ENCODE data around the gene SLIT3.

SLIT3 gene

DNA sequence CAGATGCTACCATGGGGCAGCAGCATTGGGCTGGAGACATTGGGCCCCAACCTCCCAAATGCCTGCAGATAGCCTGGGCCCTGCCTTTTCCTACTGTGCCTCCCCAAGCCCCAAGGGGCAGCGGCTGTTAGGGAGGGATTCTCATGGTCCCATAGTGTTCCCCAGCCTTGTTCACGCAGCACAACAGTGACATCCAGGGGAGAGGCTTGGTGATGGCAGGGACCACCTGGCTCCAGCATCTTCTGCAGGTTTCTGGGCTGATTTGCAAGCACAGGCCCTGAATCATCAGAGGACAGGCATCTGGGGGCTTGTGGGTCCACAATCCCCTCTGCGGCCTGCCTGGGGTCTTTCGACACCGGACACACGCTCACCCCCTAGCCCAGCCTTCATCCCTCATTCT lies 354.6 kb downstream of the SLIT3 start:
- DNase-seq, result no peak

DNA sequence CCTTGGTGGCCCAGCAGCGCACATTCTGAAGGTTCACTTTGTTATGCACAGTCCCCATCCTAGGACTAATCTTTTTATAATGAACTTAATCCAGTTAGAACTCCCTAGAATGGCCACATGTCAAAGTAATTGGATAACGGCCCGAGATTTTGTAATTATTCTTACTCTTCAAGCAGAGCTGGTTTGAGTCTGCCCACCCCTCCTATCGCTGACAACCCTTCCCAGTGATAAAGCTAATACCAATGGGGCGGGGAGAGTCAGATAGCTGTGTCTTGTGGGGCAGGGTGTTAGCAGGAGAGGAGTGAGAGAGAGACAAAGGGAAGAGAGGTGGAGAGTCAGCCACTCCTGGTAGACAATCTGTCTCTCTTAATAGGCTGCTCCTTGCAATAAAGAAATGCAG lies 356.9 kb downstream of the SLIT3 start:
- DNase-seq, result no peak

DNA sequence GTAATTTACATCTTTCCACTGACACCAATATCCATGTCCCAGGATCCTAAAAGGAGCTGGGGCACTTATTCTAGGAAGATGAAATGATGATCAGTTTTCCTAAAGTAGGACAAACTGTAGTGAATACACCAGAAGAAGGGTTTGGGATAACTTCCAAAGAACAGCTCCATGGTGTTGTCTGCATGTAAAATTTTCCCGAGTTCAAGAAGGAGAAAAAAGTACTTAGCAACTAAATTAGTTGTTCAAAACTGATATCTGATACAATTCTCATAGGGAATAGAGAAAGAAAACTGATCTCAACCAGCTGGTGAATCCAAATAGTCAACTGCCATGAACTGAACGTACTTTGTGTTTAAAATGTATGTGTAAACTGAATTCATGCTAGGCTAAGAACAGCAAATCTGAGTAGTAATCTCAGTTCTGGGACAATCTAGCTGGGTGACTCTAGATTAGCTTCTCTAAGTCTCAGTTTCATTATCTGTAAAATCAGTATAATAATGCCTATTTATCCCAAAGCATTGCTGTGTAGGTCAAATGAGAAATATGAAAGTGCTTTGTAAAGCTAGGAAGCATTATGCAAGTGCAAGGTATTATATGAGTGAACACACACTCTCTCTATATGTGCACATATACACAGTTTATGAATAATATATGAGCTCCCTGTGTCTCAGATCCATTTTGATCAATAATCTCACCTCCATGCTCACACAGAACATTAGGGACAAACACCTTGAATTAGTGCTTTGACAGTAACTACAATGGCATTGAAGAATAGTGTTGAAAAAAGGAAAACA lies 357.7 kb downstream of the SLIT3 start:
- no peak for DNase-seq

DNA sequence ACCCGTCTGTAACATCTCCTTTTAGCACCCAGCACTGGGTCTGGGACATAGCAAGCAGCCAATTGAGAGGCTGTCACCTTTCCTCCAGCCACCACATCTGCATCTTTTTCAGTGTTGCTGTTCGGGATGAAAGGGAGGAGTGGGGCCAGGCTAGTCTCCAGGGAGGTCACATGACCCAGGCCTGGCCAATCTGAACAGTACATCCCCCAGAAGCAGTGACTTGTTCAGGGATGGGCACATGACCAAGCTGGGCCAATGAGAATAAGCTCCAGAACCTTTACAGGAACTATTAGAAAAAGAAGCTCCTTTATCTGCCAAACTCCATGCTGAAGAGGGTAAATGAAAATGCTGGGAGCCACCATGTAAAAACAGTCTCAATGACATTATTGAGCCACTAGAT lies 359.0 kb downstream of the SLIT3 start:
- DNase-seq, result no peak

DNA sequence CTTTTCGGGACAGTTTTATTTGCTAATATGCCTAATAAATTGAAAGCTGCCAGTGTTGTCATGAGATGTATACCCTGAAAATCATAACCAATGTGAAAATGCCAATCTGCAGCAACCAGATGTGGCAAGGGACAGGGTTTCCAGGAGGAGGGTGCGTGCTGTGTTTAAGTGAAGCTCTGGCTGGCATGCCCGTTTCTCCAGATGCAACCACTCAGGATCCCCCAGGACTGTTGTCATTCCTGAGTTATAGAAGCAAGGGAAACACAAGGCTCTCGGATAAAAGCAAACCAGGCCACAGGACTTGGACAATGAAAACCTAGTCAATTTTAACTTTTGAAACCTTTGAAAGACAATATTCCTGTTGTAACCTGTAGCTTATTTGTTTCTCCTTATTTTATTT lies 360.2 kb downstream of the SLIT3 start:
- DNase-seq, result no peak

DNA sequence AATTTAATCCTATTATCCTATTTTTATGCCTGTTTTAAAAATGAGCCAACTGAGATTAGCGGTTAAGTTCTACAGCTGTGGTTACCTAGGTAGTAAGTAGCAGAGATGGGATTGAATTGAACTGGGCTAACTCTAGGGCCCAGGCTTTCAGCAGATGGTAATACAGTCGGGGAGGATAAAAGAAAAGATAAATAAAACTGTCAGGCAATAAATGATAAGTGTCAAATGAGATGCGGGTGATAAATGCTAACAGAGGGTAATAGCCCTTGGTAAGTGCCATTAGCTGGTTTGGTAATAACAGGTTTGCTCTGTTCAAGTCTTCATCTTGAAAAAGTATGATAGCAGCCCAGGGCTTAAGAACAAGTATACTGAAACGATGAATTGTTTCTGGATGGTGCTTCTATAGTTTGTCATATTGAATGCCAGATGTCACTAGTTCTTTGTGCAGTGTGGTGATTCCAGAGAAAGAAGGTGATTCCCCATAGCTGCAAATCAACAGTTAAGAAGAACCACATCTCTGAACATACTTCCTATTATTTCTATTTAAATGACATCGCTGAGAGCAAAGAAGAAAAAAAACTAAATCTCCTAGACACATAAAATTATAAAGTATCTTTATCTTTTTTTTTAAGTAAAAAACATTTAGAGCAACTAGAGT lies 360.9 kb downstream of the SLIT3 start:
- DNase-seq, result no peak

DNA sequence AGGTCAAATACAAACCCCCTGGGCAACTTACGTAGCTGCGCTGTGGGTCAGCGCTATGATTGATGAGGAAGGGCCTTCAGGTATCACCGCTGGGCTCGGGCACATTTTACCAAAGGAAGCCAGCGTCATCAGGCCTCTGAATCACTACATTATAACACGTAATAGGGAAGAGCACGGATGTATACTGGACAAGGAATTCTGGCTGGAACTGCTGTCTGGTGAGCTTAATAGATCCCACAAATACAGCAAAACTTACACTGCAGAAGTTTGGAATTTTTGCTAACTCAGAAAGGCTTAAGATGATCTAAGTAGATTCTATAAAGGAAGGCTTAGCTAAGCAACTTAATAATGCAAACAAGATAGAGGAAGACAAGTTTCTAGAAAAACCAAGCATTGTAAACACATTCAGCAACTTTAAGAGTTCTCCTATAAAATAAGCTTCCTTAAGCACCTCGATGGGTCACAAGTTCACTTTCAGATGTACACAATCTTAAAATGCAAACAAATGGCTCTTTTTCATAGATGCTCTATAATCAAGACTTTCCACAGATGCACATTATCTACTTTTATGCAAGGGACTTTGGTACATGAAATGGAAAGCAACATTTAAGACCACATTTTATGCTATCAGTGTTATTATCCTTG lies 361.7 kb downstream of the SLIT3 start:
- no peak for DNase-seq

DNA sequence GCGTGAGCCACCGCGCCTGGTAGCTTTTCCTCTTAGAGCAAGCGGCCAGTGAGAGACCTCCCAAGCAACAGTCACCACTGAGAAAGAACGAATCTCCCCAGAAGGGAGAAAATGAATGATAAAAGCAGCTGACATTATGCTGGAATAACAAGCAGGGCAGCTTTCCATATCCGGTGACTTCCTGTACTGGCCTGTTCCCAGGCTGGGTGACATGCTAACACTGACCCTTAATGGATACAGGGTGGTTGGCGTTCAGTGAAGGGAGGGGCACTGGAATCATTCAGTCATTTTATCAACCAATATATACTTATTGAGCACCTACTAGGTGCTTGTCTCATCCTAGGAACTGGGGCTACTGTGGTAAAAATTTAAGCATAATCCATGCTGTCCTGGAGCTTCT lies 364.4 kb downstream of the SLIT3 start:
- DNase-seq, result no peak

DNA sequence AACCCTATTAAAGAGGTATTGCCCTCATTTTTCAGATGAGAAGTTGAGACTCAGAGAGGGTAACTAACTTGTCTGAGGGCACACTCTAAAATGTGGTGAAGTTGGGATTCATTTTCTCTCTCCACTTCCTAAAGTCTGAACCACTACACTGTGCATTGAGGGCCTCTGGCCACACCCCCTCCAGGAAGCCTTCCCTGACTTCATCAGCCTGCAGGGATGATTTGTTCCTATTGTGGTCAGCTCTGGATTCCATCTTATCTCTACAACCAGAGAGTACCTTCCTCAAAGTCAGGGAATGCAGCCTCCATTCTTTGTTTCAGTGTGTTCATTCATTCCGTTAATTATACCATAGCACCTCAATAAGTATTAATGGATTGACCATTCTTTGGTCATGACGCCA lies 365.8 kb downstream of the SLIT3 start:
- DNase-seq, result no peak

DNA sequence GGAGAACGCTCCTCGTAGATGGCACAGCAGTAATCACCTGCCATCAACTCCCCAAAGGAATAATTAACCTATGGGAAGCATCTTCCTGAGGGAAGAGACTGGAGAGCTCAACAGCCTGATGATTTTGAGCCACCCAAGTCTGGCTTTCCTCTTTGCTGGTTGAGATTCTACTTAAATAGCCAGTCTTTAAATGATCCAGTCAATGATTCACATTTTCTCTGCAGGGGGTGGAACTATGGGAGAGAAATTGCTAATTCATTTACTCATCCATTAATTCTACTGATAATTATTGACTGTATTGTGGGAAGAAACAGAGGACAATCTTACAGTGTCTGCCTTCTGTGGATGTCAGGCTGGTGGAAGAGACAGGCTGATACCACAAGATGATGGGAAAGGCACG lies 366.8 kb downstream of the SLIT3 start:
- DNase-seq, result no peak

DNA sequence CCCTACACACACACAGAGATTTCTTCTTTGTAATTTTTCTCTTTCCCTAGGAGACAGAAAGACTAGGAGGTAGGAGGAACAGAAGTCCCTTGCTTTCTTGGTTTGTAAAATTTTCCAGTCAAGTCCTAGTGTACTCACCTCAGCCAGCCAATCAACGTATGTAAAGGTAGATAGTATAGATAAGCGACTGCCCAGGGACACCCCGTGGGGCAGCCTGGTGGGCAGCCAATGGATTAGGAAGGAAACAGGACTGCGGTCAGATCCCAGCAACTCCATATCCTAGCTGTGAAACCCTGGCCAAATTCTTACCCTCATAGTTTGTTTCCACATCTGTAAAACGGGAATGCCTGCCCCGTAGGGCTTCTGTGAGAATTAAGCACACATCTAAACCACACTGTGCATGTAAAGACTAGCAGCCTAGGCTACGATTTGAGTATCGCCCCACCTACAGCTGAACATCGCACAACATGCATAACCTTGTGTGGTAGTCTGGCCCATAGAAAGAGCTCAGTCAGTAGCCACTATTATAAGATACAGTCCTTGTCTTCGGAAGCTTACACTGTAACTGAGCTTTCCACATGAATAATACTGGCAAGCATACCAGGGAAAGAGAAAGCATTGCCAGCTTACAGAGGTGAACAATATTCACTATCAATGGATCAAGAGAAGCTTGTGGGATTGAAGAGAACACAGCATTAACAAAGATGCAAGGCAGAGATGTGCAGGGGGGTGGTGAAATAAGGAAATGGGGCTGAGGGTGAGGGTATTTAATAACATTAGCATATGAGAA lies 368.3 kb downstream of the SLIT3 start:
- no peak for DNase-seq

DNA sequence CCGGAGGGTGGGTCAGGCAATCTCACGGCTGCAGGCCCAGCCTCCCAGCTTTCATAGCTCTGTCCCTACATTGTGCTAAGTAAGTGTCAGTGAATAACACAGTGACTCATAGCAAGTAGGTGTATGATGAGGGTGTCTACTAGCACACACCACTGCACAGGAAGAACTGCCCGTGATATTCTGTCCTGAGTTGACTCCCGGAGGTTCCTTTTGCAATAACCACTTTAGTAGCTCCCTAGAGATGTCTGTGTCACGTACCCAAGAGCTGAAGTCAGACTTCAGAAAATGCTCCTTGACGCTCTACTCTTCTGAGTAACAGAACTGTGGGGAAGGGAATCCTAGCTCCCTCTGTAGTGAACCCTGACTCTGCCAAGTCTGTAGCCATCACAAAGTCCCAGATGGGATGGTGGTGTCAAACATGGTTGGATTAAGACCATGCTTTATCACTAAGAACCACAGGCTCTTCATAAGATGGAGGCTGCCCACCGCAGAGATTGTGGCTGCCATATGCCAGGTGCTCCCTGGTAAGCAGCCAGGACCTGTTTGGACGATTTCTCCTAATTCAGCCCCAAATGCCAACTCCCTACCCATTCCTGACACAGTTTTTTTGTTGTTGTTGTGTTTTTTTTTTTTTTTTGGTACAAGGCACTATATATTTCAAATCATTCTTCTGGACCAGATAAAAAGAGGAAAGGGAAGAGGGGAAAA lies 369.1 kb downstream of the SLIT3 start:
- no peak for DNase-seq

DNA sequence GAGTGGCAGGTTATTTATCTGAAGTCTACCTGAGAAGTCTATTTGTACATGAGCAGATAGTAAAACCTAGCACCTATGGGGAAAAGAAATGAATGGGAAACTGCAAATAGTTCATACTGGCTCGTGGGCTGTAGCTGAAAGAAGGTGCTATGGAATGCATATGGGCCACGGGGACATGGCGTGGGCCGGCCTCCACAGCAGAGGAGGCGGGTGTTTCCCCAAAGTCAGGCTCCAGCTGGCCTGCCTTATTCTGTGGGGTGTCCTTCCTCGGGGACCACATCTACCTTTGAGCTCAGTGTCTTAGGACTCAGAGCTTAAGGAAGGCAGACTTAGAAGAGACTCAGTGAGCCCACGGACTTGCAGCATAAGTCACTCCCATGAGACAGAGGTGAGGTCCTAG lies 371.3 kb downstream of the SLIT3 start:
- DNase-seq, result no peak

DNA sequence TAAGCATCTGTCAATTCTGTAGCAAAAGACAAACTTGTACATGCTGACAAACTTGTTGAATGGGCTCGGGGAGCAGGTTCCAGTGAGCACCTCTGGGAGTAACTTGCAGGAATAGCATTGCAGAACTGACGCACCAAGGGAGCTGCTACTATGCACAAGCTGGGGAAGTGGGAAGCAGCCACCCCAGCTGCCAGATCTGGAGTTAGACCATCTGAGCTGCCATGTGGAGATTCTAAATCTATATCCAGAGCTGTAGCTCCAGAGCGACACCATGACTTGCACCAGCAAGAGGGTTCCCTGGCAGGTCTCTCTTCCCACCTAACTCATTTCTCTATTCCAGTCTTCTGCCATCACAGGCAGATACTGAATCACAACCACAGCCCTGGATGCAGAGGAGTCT lies 375.8 kb downstream of the SLIT3 start:
- DNase-seq, result no peak

DNA sequence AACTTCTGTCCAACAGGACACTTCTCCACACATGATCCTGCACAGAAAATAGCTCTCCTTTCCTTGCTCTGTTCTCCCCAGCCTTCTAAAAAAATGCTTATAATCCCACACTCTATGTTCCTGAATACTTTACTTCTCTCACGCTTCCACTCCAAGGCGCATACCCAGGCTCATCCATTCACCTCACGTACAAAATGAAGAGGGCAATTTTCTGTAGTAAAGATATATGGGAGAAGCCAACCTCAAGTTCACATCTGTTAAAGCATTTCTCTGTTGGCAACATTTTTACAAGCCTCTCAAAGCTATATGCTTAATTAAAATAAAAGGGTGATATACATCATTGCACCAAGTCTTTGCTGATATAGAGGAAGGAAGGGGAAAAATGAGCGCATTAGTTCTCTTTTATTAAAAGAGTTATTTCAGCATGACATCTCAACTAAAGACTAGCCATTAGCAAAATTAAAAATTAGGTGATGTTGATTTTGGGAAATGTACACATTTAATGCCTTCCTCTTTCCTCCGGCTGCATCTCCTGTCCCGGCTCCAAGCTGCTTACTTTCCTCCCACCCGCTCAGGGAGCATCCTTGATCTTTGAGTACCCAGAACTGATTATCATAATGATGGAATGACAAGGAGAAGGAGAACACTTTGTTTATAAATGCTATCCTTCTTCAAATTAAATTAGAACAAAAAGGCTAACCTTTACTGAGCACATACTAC lies 379.6 kb downstream of the SLIT3 start:
- no peak for DNase-seq

DNA sequence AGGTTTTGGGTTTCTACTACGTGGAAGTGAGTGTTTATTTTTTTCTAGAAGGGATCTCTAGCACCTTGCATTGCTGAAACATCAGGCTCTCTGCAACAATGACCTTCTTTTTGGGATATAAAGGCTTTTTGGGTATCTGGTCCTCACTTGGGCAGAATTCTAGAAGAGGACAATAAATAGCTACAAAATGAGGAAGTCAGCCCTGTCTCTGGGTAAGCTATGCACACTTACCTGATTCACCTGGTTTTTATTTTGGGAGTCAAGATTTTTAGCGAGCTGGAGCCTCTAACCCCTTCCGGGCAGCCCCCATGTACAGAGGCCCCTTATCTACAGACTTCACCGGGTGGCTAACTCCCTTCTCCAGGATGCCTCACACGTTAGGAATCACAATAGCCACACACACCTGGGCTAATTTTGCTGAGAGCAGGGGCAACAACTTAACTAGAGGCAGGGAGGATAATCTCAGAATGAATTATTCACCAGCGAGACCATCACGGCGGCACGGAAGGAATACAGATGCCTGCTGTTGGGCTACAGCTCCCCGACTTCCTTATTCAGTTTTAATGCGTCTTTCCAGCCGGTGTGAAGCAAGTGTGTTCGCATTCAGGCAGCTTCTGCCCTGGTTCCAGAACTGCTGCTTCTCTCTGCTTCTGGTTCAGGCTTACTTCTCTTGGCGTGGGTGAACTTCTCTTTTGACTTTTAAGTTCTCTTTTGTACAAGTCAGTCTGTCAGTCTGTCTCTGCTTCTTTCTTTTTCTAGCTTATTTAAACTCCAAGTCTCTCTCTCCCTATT lies 380.7 kb downstream of the SLIT3 start:
- no peak for DNase-seq

DNA sequence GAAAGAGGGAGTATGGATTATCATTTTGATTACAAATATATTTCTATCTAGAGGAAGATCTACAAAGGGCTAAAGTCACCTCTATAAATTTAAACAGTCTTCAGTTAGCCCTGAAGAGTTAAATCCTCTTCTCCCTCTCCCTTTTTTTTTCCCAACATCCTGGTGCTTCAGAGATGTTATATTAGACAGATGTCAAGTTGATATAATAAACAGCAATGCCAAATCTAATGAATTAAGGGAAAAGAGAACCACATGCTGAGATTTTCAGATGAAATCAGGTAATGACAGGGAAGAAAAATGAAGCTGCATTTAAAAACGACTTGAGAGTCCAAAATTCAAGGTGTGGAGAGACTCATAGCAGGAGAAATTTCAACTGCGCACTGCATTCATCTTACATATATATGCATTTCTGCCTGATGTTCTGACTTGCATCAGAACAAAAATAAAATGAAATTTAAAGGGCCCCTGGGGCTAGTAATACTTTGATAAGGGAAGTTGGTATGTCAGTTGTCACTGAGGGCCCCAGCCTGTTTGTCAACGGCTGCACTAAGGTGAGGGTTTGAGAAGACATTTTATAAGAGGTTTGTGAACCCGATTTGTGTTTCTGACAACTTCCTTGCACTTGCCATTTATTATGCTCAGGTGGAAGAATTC lies 382.9 kb downstream of the SLIT3 start:
- no peak for DNase-seq

DNA sequence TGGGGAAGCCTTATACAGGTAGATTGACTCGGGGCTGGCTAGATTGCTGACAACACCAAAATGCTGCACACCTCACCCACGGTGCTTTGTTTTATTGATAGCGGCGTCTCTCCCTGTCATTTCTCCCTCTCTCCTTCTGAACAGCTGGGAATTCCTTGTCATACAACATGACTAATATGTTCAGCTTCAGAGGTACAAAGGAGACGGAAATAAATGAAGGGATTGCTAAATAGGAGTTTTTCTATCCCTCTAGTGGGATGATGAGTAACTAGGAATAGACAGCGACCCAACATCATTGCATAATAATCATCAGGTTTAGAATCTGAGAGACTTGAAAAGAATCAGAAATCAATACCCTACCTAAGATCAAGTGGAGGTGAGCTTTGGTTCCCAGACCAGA lies 384.1 kb downstream of the SLIT3 start:
- DNase-seq, result no peak

DNA sequence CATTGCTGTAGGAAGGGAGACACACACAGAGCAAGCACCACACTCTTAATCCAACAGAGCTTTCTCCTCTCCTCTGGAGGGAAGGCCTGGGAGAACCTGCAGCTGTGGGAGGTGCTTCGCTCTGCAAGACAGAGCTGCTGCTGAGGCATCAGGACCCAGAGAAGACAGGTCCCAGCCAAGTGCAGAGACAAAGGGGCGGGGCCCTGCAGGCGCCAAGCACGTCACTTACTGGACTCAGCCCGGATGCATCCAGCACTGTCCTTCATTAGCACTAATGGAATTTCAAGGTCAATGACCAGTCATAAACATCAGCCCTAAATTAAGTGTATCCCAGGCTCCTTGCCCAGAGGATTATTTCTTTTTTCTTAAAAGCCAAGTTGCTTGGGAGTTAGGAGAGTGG lies 384.7 kb downstream of the SLIT3 start:
- no peak for DNase-seq

DNA sequence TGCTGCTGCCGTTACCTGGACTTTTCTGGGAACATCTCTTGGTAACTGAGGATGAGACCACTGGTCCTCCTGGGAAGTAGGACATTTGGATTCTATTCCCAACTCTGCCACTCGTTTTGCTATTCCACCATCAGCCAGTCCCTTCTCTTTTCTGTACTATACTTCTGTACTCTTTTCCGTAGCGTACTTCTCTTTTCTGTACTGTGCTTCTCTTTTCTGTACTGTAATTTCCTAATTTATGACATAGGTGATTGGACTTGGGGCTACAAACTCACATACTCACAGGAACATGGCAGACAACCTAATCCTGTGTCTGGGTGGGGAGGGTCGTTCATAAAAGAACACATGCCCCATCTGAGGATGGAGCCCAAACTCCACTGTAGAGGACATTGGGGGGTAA lies 386.4 kb downstream of the SLIT3 start:
- DNase-seq, result no peak

DNA sequence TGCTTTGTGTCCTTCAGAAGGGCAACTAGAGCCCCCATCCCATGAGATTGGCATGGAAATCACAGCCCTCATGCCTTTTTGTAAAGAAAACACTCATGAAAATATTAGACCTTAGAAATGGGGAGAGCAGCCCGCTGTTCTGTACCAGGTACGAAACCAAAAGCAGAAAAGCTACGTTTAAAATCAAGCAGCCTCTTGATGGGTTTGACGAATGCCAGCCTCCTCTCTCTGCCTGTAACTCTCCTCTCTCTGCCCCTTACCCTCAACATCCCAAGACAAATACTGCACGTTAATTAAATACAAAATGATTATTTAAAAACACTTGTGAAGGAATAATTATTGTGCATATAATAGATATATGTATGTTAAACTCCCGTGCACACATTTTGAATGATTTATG lies 390.1 kb downstream of the SLIT3 start:
- no peak for DNase-seq

Measured in activated naive CD4-positive, alpha-beta T cell treated with anti-CD3 and anti-CD28 coated beads, Interleukin-2, amount 50 U/mL, for 16 hours (primary cell).